GM21390 (cell line): ENCODE measurements around the gene RNF227.
"Not testable (repeated sequence)": the region's sequence is repeated elsewhere in the genome, so short reads cannot be mapped to it uniquely, and the experiment has no call there.

Source experiments
- ATAC-seq: cut with Tn5 transposase; IDR thresholded peaks from one replicate; pipeline ENCODE4 v1.9.1; 2021; ENCODE audit not compliant: unreplicated experiment

Gene RNF227

DNA sequence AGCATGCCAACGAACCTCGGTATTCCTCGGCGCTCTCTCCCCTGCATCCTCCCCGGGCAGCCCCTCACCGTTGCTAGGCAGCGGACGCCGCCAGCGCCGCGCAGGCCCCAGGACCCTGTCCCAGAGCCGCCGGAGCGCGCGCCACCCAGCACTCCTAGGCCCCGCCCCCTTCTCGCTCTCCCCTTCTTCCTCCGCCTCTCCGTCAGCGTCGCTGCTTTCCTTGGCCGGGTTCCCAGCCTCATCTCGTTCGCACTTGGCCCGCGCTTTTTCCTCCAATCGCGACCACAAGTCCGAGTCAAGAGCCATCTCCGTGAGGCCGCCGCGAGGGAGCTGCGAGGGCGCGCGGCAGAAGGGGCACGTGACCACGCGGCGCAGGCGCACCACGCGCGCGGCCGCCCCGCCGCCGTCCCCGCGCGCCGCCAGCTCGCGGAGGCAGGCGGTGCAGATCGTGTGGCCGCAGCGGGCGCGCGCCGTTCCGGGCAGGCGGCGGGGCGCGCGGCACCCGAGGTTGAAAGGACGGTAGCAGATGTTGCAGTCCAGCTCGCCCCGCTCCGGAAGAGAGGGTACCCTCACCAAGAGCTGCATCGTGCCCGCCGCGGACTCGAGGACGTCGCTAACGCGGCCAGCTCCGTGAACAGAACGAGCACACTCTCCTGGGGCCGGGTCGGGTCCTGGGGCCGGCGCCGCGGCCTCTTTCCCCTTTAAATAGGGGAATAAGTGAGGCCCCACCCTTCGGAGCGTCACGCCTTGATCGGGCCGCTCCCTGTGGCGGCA is at the start of gene RNF227:
RNF227 (minus strand) TSS at position 679 of the 774 bp plus-strand sequence; CDS start at position 585, 94 bp downstream.
- peak; percentile 68 for ATAC-seq

DNA sequence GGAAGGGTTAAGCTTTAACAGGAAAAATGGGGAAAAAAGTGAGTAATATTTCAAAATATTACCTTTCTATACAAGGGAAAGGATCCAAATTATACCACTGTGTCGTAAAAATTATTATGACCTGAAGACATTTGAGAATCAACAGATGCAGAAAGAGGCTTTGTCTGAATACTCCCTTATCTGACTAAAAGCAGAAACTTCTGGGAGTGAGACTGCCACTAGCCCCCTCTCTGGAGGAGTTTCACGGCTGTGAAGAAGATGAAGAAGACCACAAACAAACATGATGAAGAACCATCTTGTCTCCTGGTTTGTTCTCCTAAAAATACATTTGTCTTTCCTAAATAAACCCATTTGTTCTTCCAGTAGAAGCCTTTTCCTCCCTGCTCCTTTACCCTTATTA is 45.3 kb upstream of the RNF227 start:
- no peak for ATAC-seq

DNA sequence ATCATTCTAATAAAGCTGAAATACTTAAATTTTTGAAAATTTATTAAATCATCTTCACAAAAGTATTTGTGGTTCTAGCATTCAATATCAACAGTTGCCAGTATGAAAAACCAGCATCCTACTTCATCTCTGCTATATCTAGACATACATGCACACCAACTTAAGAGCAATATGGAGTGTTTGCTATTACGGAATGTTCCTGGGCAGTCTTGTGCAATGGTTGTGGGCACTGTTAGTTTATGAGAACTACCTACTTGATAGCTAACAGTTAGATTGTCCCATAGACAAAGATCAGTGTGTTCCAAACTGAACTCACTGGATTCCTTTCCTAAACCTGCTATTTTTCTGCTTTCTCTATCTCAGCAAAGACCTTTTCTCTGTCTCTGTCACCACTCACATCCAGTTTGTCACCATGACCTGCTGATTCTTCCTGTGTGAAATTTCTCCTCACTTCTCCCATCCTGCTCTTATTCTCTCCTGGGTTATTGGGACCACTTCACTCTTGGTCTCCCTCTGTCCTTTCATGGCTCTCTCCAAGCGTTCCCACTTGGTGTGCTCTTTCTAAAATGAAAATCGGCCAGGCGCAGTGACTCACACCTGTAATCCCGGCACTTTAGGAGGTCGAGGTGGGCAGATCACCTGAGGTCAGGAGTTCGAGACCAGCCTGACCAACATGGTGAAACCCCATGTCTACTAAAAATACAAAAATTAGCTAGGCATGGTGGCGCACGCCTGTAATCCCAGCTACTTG is 43.6 kb upstream of the RNF227 start:
- no peak for ATAC-seq

DNA sequence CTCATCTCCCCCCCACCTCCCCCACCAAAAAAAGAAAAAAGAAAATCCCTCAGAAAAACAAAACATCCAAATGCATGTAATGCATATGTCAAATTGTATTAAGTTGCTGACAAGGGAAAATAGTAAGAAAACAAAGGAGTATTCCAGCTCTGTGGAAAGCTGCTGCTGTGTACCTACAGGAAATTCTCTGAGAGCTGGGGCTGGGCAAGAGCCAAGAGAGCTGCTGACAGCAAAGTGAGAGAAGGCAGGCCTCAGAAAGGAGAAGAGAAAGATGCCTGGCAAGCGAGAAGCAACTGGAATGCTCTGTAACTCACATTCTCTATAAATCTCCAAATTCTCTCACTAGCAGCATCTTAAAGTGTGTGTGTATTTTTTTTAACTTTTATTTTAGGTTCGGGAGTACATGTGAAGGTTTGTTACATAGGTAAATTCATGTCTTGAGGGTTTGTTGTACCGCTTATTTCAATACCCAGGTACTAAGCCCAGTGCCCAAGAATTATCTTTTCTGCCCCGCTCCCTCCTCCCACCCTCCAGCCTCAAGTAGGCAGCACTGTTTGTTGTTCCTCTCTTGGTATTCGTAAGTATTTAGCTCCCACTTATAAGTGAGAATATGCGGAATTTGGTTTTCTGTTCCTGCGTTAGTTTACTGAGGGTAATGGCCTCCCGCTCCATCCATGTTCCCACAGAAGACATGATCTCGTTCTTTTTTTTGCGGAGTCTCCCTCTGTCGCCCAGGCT is 40.3 kb upstream of the RNF227 start:
- ATAC-seq, result no peak

DNA sequence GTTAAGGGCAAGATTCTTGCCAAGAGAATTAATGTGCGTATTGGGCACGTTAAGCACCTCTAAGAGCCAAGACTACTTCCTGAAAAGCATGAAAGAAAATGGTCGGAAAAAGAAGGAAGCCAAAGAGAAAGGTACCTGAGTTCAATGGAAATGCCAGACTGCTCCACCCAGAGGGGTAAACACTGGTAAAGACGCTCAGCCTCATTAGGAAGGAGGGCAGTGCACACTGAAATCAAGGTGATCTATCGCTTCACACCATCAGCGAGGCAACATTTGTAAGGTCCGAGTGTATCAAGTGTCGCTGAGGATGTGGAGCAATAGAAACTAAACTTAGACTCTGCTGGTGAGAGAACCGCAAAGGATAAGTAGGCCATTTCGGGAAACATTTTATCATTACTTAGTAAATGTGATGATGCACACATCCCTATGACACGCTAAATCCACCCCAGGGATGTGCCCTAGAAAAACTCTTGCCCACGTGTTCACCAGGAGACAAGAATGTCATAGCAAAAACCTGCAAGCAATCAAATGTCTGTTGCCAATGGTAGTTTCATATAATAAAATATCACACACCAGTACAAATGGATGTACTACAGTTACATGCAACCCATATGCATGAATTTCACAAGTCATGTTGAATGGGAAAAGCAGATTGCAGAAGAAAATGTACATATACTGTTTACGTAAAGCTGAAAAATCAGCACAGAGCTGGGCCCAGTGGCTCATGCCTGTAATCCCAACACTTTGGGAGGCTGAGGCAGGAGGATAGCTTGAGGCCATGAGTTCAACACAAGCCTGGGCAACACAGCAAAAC is 39.5 kb upstream of the RNF227 start:
- no peak for ATAC-seq

DNA sequence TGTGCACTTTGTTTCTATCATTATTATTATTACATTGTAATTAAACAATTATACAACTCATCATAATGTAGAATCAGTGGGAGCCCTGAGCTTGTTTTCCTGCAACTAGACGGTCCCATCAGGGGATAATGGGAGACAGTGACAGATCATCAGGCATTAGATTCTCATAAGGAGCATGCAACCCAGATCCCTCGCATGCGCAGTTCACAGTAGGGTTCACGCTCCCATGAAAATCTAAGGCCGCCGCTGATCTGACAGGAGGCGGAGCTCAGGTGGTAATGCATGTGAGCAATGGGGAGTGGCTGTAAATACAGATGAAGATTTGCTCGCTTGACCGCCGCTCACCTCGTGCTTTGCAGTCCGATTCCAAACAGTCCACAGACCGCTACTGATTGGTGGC is 37.2 kb upstream of the RNF227 start:
- ATAC-seq, result not testable (repeated sequence)

DNA sequence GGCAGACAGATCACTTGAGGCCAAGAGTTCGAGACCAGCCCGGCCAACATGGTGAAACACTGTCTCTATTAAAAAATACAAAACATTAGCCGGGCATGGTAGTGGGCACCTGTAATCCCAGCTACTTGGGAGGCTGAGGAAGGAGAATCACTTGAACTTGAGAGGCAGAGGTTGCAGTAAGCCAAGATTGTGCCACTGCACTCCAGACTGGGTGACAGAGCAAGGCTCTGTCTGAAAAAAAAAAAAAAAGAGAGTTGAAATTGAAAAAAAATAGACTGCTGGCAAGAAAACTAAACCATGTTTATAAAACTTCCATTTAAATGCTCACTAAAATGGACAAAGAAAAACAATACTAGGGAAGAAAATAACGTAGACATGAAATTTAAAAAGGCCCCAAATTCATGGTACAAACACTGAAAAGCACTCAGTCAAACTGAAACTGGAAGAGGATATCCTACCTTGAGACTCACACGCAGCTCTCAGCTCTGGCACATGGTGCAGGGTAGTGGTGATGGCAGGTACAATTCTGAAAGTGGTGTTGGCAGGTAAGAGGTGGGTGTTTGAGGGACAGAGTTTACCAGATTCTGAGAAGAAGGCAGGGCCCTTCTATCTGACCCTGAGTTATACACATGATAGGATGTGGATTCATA is 35.2 kb upstream of the RNF227 start:
- ATAC-seq, result no peak

DNA sequence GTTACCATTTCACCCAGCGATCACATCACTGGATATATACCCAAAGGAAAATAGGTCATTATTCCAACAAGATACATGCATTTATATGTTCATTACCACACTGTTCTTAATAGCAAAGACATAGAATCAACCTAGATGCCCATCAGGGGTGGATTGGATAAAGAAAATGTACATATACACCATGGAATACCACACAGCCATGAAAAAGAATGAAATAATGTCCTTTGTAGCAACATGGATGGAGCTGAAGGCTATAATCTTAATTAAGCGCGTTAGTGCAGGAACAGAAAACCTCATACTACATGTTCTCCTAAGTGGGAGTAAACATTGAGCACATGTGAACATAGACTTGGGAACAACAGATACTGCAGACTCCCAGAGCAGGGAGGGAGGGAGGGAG is 34.5 kb upstream of the RNF227 start:
- ATAC-seq, result no peak

DNA sequence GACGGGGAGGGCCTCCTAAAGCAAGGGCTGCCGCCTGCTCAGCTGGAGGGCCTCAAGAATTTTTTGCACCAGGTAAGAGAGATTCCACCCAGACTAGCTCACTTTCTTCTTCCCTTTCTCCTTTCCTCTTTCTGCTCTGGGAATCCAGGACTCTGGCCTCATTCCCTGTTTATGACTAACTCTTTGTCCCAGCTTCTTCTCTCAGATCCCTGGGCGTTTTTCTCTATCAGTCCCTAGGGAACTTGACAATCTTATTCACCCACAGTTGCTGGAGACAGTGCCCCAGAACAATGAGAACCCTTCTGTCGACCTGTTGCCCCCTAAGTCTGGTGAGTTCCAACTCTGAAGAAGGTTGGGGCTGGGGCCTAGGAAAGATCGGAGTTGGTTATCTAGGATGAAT is 31.6 kb upstream of the RNF227 start:
- ATAC-seq, result no peak

DNA sequence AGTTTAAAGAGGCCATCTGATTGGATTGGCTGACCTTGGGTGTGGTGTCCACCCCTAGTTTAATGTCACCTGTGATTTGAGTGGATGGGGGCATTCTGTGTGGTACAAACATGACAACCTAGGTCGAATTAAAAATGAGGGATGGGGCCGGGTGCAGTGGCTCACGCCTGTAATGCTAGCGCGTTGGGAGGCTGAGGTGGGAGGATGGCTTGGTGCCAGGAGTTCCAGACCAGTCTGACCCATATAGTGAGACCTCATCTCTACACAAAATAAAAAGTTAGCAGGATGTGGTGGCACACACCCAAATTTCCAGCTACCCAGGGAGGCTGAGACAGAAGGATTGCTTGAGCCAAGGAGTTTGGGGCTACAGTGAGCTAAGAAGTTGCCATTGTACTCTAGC is 30.4 kb upstream of the RNF227 start:
- ATAC-seq, result no peak

DNA sequence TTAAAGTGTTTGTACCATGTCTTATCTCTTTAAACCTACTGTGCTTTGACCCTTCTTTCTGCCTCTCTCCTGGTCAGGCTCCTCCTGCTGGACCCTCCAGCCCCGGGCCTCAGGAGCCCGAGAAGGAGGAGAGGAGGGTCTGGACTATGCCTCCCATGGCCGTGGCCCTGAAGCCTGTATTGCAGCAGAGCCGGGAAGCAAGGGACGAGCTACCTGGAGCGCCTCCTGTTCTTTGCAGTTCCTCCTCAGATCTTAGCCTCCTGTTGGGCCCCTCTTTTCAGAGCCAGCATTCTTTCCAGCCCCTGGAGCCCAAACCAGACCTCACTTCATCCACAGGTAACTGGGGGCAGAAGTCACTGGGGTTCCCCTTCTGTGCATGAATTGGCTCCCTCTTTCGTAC is 29.6 kb upstream of the RNF227 start:
- no peak for ATAC-seq

DNA sequence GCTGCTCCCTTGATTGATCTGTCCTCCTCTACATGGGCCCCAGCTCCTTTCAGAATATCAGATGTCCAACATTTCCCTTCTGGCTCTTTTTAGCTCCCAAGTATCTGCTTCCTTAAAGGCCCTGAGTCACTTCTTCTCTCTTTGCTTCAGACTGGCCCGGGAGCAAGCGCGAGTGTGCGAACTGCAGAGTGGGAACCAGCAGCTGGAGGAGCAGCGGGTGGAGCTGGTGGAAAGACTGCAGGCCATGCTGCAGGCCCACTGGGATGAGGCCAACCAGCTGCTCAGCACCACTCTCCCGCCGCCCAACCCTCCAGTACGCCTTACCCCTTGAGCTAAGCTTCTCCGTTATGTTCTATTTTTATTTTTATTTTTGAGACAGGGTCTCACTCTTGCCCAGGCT is 28.2 kb upstream of the RNF227 start:
- no peak for ATAC-seq

DNA sequence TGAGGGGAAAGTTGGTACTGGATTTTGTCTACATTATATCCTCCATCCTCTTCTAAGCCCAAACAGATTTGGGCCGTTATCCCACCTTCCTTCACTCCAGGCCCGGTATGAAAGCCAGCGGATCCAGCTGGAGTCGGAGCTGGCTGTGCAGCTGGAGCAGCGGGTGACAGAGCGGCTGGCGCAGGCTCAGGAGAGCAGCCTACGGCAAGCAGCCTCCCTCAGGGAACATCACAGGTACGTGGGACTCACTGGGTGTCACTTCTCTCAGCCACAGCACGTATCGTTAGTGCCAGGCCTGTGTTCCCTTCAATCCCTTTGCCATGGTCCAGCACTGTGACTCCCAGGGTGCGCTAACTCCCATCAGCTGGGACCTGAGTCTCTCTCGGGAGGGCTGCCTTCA is 27.2 kb upstream of the RNF227 start:
- no peak for ATAC-seq

DNA sequence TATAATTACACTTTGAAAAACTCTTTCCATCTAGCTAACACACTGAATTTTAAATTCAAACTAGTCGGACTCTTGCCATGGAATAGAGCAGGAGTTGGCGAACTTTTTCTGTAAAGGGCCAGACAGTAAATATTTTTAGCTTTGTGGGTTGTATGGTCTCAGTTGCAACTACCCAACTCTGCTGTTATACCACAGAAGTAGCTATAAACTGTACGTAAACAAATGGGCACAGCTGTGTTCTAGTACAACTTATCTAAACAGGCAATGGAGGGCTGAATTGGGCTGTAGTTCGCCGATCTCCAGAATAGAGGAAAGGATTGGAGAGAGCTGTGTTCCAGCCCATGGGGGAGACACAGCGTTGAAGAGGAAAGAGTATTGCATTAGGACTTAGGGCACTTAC is 24.7 kb upstream of the RNF227 start:
- no peak for ATAC-seq

DNA sequence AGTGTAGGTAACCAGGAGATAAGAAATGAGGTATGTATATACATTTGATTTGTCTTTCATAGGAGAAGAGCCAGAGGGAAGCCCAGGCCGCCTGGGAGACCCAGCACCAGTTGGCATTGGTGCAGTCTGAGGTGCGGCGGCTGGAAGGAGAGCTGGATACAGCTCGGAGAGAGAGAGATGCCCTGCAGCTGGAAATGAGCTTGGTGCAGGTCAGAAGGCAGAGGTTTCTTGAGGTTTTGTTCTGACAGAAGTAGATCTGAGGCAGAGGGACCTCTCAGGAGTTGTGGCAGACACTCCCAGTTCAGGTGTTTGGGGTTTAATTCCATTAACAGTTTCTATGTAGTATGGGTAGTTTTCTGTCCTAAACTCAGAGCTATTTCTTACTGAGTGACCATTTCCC is 23.9 kb upstream of the RNF227 start:
- no peak for ATAC-seq

DNA sequence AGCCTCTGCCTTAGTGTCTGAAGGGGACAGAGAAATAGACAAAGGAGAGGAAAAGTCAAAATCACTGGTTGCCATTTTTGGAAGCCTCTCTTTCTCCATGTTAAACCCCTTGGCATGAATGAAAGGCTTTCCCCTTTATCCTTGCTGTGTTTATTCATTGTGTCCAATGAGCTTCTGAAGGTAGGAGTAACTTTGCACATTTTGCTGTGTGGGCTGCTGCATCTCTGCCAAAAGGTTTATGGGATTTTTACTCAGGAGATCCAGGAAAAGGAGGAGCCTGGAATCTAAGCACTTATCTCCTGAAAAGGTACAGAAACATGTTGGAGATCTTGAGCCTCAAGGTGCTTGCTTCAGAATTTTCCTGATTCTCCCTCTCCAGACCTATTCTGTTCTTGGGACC is 19.8 kb upstream of the RNF227 start:
- ATAC-seq, result no peak

DNA sequence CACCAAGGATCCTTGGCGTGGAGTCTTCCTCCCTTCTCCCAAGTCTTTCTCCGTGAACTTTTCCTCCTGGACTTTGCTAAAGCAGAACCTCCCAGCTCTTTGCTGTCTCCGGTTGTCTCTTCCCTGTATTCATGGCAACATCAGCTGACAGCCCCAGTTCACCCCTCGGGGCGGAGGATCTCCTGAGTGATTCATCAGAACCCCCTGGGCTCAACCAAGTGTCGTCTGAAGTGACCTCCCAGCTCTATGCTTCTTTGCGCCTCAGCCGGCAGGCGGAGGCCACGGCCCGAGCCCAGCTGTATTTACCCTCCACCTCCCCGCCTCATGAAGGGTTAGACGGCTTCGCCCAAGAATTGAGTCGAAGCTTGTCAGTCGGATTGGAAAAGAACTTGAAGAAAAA is 16.9 kb upstream of the RNF227 start:
- ATAC-seq, result no peak

DNA sequence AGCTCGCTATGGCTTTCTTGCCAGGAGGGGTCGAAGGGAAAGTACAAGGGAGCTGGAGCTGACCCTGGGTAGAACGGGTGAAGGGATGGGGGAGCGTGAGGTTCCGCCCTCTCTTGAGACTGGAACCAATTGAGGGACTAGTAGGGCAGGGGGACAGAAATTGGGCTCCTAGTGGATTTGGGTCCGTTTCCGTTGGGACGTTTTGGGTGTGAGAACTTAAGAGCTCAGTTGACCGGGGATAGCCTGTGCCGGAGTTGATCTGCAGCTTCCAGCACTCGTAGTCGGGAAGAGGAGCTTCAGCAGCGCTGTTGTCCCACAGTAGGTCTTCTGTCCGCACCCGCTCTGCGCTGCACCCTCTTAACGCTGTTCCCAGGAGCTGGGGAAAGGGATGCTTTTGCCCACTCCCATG is 16.4 kb upstream of the RNF227 start:
- no peak for ATAC-seq

DNA sequence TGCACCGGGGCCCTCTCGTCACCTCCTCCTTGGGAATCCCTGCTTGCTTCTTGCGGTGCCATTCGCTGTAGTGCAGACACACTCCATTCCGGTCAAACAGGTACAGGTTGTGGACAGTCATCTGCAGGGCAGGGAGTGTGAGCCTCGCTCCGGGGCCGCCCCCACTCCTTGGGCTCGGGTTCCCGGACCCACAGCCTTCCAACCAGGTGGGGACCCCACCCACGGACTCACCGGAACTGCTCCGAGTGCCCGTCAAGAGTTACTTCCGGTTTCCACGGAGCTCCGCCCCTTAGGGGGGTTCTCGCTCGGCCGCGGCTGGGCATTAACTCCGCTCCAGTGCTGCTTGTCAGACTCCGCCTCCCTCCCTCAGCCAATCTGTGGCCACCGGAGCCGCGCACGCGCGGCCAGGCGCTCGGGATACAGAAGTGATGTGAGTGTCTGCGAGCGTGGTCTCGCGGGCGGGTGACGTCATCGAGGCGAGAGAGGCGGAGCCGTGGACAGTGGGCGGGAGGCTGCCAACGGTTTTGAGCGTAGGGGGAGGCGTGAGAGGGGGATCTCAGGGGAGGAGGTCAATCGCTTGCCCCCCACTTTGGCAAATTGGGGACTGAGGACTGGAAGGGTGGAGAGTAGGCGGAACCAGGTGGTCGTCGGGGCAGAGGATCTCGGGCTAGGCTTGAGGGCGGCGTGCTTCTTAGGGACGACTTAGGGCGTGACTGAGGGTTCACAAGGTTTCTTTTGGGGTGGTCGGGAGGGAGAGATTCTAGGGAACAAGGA is 15.8 kb upstream of the RNF227 start, which contains the start of the genes CNTROB and TRAPPC1:
CNTROB (plus strand) TSS at position 498 of the 774 bp plus-strand sequence. CDS start 874 bp downstream, outside the sequence.
TRAPPC1 (minus strand) TSS at position 238 of the 774 bp plus-strand sequence; CDS start at position 121, 117 bp downstream.
- ATAC-seq, result peak; percentile 94
